HL-60 (cell line): Measurements from ENCODE around the gene SDF4.
A peak's percentile ranks its signal among the peaks of the same experiment; 100 is the strongest.

Experiments
- DNase-seq, 2 experiments: peaks; one replicate each; pipeline ENCODE4 v3.0.0-alpha.2; 2010 to 2020; ENCODE audit warnings: low read depth in 1 of 2, low spot score in 1 of 2
- H3K27ac ChIP-seq: fragments of 250-450 bp; sonication (Bioruptor Pico); replicated peaks from 2 replicates; pipeline ENCODE4 v1.5.1; 2020; ENCODE audit warnings: mild to moderate bottlenecking, moderate library complexity
- H3K27me3 ChIP-seq: fragments of 250-450 bp; sonication (Bioruptor Pico); 2 replicates; pipeline ENCODE4 v1.5.1; 2021; ENCODE audit warnings: mild to moderate bottlenecking, moderate library complexity; ENCODE audit not compliant: insufficient read depth, poor library complexity, severe bottlenecking
- H3K4me3 ChIP-seq: replicated peaks from 2 replicates; pipeline ENCODE4 v1.5.1; 2011; ENCODE audit warnings: mild to moderate bottlenecking, control low read depth, low read length; ENCODE audit not compliant: insufficient read depth
- GABPA ChIP-seq: IDR thresholded peaks from 2 replicates; pipeline ENCODE4 v1.6.1; 2012; ENCODE audit warnings: low read depth
- POLR2AphosphoS5 ChIP-seq: IDR thresholded peaks from 2 replicates; pipeline ENCODE4 v1.6.1; 2012; ENCODE audit warnings: low read depth
- SPI1 ChIP-seq: IDR thresholded peaks from 2 replicates; pipeline ENCODE4 v1.6.1; 2012; ENCODE audit warnings: low read depth, mild to moderate bottlenecking, borderline replicate concordance
- TF ChIP-seq, protein P1 (sequence below): IDR thresholded peaks from one replicate; pipeline ENCODE4 v1.5.1; 2011; ENCODE audit warnings: low read length, control low read depth, inconsistent platforms; ENCODE audit not compliant: insufficient read depth
- TF ChIP-seq, protein P2 (sequence below): IDR thresholded peaks from 2 replicates; pipeline ENCODE4 v1.6.1; 2012; ENCODE audit warnings: low read depth; ENCODE audit not compliant: insufficient replicate concordance

The SDF4 gene

DNA sequence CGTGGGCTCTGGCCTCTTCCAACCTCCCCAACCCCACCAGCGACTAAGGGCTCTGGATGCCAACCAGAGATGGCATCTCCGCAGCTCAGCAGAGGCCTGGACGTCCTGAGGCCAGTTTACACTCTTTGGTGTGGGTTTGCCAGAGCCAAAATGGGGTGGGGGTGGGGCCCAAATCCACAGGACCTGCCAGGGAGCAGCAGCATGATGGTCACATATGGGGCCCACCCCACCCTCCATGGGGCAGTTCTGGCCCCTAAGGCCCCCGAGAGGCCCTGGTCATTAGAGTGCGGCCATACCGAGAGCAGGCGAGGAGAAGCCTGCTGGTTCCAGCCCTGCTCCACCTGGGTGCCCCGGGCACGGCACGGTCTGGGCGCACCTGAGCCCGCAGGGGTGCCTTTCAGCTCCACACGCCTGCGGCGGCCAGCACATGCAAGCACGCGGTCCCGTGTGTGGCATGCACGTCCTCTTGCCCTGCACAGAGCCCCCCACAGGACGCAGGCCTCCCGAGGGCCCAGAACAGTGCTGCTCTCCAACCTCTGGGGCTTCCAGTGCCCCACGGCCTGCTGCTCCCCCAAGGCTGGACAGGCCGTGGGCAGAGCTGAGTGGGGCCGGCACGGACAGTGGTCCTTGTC is 9.9 kb upstream of the SDF4 start:
- H3K4me3 ChIP-seq, result no peak overlapping the region
- H3K27me3 ChIP-seq, result peaks cover 19% of the 10 kb centered on the region
- TF ChIP-seq SPI1 (no peak), POLR2AphosphoS5 (no peak), GABPA (no peak)
- TF ChIP-seq, protein P1, sequence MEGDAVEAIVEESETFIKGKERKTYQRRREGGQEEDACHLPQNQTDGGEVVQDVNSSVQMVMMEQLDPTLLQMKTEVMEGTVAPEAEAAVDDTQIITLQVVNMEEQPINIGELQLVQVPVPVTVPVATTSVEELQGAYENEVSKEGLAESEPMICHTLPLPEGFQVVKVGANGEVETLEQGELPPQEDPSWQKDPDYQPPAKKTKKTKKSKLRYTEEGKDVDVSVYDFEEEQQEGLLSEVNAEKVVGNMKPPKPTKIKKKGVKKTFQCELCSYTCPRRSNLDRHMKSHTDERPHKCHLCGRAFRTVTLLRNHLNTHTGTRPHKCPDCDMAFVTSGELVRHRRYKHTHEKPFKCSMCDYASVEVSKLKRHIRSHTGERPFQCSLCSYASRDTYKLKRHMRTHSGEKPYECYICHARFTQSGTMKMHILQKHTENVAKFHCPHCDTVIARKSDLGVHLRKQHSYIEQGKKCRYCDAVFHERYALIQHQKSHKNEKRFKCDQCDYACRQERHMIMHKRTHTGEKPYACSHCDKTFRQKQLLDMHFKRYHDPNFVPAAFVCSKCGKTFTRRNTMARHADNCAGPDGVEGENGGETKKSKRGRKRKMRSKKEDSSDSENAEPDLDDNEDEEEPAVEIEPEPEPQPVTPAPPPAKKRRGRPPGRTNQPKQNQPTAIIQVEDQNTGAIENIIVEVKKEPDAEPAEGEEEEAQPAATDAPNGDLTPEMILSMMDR, result no peak
- TF ChIP-seq, protein P2, sequence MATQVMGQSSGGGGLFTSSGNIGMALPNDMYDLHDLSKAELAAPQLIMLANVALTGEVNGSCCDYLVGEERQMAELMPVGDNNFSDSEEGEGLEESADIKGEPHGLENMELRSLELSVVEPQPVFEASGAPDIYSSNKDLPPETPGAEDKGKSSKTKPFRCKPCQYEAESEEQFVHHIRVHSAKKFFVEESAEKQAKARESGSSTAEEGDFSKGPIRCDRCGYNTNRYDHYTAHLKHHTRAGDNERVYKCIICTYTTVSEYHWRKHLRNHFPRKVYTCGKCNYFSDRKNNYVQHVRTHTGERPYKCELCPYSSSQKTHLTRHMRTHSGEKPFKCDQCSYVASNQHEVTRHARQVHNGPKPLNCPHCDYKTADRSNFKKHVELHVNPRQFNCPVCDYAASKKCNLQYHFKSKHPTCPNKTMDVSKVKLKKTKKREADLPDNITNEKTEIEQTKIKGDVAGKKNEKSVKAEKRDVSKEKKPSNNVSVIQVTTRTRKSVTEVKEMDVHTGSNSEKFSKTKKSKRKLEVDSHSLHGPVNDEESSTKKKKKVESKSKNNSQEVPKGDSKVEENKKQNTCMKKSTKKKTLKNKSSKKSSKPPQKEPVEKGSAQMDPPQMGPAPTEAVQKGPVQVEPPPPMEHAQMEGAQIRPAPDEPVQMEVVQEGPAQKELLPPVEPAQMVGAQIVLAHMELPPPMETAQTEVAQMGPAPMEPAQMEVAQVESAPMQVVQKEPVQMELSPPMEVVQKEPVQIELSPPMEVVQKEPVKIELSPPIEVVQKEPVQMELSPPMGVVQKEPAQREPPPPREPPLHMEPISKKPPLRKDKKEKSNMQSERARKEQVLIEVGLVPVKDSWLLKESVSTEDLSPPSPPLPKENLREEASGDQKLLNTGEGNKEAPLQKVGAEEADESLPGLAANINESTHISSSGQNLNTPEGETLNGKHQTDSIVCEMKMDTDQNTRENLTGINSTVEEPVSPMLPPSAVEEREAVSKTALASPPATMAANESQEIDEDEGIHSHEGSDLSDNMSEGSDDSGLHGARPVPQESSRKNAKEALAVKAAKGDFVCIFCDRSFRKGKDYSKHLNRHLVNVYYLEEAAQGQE, result no peak
- DNase-seq, result no peak
- H3K27ac ChIP-seq, result no peak overlapping the region

DNA sequence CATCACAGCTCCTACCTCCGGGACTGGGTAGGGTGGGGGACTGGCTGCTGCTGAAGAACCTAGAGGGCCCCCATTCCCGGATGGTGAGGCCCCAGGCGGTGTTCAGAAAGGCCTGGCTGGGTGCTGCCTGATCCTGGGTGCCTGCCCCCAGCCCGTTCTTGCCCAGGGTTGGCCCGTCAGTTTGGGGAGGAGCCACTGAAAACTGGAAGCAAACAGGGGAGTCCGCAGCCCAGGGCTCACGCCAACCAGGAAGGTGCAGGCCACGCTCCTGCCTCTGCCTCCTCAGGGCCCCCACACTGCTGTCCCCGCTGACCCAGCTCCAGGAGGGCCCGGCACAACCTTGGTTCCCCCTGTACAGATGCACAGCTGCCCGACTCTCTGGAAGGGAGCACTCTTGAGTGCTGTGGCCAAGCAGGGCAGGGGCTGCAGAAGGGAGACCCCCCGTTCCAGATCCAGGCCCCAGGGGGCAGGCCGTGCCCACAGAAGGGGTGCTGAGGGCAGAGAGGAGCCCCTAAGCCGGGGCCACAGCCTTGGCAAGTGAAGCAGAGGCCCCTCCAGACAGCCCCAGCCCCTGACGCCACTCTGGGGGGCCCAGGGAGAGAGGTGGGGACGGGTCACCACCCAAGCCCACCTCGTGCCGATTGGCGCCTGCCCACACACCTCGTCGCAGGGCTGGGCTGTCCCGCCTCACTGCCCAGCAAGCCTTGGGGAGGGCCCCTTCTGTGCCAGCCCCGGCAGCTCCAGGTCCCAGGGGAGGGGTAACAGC is 9.2 kb upstream of the SDF4 start:
- Histone ChIP-seq H3K27ac (no peak overlapping the region), H3K27me3 (peaks cover 18% of the 10 kb centered on the region), H3K4me3 (no peak overlapping the region)
- DNase-seq, result peak in 1 of 2 experiments; percentile 15
- TF ChIP-seq, protein P2, result no peak
- TF ChIP-seq, protein P1, result no peak
- TF ChIP-seq GABPA, result no peak
- TF ChIP-seq POLR2AphosphoS5, result no peak
- no peak for TF ChIP-seq SPI1

DNA sequence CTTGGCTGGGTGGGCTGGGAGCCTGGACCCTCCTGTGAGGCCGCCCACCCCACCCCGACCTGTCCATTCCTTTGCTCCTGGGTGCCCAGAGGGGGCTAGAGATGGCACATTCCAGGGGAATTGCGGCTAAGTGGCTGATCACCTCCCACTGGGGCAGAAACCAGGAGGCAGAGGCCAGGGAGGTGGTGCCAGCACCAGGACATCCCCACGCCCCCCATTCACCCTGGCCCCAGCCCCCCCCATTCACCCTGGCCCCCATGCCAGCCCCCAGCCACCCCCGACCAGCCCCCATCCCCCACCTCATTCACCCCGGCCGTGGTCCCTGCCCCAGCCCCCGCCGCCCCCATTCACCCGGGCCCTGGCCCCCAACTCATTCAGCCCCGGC is 8.5 kb upstream of the SDF4 start:
- H3K4me3 ChIP-seq, result no peak overlapping the region
- TF ChIP-seq SPI1, result no peak
- TF ChIP-seq POLR2AphosphoS5, result no peak
- TF ChIP-seq, protein P1, result no peak
- TF ChIP-seq GABPA, result no peak
- TF ChIP-seq, protein P2, result no peak
- no peak for DNase-seq
- H3K27me3 ChIP-seq, result peaks cover 18% of the 10 kb centered on the region
- no peak overlapping the region for H3K27ac ChIP-seq
